ENCODE results near the gene PEX1.
A peak's percentile ranks its signal among the peaks of the same experiment; 100 is the strongest.
"Not testable (repeated sequence)": the region's sequence is repeated elsewhere in the genome, so short reads cannot be mapped to it uniquely, and the experiment has no call there.

PEX1 gene

DNA sequence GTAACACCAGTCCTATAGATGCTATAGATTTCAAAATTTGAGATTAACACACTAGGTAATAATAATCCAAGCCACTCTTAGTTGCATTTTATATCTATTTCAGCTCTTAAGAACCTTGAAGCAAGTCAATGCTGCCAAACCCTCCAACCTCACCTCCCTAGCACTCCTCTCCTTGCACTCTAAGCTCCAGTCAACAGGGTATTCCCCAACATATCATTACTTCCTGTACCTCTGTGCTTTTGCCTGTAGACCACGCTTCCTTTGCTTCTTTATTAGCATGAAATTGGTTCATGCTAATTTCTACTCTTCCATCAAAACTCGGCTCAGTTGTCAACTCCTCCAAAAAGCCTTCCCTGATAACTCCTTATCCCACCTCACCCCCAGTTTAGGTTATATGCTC lies 24.6 kb downstream of the PEX1 start:
- DNase-seq, result no peak

DNA sequence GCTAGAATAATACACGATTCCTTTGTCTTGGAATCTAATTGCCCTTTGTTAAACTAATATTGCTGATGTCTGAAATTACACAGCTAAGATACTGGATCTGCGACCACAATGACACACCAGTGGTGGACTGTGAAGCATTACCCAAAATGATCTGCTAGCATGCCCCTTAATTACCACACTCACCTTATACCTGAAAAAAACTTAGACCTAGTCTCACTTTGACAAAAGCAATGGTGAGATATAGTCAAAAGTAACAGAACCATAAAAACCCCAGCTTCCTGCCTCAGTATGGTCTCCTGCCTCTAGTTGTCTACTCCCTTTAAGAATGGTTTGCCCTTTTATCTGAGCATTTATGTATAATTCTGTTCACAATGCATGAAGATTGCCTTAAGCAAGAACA lies 29.8 kb downstream of the PEX1 start:
- DNase-seq, result no peak

DNA sequence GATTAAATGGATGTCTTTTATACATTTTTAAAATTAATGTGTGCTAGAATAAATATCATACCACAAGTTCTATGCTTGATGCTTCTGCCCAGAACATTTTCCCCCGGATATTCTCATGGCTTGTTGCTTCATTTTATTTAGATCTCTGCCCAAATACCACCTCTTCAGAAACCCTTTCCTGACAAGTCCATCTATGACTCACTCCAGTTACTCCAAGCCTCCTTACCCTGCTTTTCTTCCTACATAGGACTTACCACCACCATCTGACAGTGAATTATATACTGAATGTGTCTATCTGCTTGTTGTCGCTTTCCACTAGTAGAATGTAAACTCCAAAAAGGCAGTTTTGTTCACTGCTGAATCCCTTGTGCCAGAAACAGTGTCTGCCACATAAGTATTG lies 31.4 kb downstream of the PEX1 start:
- DNase-seq, result no peak

DNA sequence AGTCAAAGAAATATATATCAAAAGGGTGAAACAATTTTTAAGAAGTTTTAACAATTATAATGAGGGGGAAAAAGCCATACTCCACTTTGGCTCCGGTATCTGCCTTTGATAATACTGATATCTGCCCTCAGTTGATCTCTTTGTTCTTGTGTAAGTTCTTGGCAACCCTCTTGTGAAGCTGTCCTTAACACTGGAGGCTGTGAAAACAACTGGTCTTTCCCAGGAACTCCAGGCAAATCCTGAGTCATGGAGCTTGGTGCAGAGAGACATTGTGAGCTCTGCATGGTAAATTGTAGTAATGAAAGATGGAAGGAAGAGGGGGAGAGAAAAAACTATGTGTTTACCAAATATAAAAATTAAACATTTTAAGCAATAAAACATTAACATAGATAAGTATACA lies 38.7 kb downstream of the PEX1 start:
- DNase-seq, result no peak

DNA sequence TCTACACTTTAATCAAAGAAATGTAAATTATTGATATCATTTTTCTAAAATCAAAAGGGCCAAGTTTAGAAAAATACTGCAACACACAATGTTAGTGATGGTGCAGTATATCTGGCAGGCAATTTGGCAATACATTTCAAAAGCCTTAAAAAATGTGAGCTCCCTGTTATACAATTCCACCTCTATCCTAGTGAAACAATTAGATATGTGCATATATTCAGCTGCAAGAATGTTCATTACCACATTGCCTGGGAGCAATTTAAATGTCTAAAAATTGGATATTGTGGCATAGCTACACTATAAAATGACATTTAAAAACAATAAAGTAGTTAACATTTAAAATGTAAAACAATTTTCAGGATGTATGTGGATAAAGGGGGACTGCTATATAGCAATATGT lies 40.5 kb downstream of the PEX1 start:
- DNase-seq, result no peak

DNA sequence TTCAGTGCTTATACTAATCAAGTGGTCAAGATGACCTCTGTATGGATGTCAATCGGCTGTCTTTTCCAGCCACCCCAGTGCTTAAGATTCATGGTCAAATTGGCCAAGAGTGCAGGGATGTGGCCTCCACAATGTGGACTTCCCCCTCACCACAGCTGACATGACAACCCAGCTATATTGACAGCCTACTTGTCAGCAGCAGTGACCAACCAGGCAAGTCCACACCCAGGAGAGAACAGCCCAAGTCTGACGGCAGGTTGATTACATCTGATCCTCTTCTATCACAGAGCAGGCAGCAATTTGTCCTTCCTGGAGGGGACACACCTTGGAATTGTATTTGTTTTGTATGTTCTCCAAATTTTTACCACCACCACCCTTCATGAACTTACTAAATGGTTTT lies 42.3 kb downstream of the PEX1 start:
- no peak for DNase-seq

DNA sequence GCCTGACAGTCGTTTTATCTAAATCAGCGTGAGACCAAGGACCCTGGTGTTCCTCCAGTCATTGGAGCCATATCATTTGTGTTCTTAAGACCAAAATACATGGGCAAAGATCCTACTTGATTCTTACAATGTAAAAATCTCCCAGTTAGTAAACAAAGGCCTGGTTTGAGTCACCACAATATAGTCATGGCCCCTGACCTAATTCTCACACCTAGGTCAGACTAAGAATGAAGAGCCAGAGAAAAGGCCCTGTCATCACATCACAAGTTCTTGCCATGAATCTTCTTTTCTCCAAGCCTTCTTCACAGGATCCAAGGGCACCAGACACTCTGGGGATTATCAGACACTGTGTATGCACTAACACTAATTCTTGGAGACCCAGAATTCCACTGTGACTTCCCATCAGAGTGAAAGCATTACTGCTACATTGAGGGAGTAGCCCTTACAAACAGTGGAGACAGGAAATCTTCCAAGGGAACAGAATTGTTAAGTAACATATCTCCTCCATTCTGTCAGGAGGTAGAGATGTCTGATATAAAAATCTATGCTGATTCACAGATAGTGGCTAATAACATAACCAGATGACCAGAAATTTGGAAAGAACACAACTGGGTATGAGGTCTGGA lies 42.9 kb downstream of the PEX1 start:
- DNase-seq, result no peak

DNA sequence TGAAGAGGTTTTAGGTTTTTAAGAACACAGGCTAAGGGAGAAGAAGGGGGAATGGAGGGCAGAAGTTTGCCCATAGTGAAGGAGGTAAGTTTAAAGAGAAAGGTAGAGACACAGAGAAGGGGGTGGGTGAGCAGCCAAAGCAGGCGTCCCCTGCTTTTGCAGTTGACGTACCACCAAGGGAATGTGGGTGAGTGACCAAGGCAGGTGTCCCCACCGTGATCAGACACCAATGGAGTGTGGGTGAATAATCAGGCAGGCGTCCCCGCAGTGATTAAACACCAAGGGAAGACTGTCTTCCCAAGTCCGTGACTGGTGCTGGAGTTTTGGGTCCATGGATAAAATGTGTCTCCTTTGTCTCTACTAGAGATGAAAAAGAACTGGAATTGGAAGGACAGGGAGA lies 44.1 kb downstream of the PEX1 start:
- not testable (repeated sequence) for DNase-seq

DNA sequence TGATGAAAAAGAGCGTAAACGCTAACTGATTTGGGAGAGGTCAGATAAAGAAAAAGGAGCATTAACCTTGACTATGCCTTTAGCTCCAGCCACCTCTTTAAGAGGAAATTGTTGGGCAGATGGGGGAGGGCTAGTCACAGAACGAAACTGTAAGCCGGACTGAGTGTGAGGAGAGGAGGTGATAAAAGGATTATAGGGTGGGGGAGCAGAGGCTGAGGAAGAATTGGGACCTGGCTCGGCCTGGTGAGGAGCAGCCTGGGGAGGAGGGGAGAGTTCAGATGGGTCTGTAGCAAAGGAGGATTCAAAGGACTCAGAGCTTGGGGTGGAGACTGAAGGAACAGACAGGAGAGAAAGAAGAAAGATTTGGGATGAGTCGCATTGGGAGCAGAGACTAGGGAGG lies 44.7 kb downstream of the PEX1 start:
- DNase-seq, result not testable (repeated sequence)

DNA sequence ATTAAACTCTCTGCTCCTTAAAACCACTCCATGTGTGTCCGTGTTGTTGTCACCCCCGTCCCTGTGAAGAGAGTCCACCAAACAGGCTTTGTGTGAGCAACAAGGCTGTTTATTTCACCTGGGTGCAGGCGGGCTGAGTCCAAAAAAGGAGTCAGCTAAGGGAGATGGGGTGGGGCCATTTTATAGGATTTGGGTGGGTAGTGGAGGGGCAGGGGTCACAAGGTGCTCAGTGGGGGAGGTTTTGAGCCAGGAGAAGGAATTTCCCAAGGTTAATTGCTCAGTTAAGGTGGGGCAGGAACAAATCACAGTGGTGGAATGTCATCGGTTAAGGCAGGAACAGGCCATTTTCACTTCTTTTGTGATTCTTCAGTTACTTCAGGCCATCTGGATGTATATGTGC lies 49.2 kb downstream of the PEX1 start:
- DNase-seq, result not testable (repeated sequence)

DNA sequence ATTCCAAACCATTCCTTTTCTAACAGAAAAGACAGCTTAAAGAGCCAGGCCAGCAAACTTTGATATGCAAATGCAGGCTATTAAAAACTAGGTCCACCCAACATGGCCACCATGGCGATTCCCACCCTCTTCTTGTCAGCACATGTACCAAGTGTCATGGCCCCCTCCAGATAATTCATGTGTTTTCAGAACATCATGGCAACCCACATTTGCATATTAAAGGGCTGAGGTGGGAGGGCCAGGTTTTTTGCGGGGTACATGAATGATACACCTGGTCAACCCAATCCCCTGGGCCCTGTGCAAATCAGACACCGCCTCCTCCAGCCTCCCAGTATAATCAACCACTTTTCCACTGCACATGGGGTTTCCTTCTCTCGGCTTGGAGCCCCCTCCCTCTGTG lies 49.6 kb downstream of the PEX1 start:
- no peak for DNase-seq

DNA sequence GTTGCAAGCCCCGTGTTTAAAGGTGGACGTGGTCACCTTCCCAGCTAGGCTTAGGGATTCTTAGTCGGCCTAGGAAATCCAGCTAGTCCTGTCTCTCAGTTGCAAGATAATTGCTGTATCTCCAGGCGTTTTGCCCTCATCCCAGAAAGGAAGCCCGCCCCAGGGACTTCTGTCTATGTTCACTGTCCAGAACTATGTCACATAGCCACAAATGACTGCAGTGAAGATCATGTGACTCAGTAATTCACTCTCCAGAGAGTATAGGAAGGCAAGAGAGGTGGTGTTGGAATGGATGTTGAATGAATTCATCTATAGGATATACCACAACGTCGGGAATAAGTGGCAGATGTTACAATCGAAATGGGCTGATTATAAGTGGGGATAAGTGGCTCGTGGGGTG lies 50.2 kb downstream of the PEX1 start:
- DNase-seq, result no peak

DNA sequence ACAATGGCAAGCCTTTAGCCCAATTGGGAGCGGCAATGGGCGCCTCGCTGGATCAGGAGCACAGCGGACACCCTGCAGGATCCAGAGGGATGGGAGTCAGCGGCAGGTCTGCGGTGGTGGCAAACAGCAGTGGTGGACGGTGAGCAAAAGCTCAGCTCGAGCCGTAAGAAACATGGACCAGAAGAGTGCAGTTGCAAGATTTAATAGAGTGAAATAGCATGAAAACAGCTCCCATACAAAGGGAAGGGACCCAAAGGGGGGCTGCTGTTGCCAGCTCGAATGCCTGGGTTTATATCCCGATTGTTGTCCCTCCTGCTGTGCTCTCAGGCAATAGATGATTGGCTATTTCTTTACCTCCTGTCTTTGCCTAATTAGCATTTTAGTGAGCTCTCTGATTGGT lies 50.6 kb downstream of the PEX1 start, which contains the start of gene ERVW-1:
Gene ERVW-1 (minus strand): TSS at position 266 of the 400 bp plus-strand sequence. CDS start 7,565 bp downstream, outside the sequence.
- DNase-seq, result not testable (repeated sequence)

DNA sequence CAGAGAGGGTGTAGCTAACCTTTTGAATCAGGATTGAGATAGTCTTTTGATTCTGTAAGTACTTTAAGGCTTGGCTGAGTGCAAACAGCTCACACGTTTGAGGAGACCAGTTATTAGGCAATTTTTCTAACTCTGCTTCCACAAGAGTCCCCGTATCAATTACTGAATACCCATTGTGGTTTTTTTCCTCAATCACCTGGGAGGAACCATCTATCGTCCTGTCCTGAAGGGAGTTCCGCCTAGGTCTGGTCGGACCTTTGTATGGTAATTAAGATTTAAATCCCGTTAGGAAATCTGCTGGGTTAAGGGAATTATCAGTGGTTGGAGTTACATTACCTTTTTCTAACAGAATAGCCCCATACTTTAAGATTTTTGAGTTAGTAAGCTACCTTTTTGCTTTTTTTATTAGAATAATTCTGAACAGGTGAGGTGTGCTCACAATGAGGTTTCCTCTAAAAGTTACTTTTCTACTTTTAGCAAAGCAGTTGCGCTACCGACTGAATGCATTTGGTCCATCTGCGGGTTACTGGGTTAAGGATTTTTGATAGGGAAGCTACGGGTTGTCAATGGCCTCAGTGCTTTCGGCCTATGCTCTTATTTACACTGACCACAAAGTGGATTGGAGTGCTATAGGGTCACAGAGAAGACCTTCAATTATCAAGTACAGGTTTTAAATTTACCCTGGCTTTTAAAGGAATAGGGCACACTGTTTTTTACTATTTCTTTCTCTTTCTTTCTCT lies 52.3 kb downstream of the PEX1 start:
- DNase-seq, result not testable (repeated sequence)

DNA sequence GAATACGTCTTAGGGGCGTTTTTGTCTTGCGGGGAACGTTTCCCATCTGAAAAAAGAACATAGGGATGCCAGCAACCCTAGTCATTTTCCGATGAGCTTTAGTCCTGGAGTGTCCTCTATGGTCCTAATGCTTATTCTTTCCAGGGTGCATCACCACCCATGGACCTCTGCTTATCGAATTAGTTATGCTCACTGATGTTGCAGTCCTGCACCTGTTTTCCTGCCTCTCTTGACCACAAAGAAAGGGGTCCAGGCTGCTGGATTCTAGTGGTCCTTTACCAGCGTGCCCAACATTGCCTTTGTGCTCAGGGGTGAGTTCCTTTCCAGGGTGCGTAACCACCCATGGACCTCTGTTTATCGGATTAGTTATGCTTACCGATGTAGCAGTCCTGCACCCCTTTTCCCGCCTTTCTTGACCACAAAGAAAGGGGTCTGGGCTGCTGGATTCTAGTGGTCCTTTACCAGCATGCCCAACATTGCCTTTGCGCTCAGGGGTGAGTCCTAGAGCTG lies 53.0 kb downstream of the PEX1 start:
- not testable (repeated sequence) for DNase-seq

DNA sequence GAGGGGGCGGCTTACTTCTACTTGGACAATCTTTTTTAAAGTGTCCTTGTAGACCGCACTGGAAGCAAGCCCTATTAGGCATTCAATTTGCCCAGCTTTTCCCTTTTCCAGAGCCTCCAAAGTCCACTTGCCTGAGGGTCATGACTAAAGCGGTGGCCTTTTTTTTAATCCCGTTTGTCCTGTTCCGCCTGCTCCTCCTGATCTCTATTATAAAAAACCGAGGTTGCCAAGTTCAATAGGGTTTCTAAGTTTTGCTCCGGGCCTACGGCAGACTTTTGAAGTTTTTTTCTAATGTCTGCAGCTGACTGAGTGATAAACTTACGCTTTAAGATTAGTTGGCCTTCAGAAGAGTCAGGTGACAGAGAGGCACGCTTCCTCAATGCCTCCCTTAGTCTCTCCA lies 54.3 kb downstream of the PEX1 start:
- not testable (repeated sequence) for DNase-seq

DNA sequence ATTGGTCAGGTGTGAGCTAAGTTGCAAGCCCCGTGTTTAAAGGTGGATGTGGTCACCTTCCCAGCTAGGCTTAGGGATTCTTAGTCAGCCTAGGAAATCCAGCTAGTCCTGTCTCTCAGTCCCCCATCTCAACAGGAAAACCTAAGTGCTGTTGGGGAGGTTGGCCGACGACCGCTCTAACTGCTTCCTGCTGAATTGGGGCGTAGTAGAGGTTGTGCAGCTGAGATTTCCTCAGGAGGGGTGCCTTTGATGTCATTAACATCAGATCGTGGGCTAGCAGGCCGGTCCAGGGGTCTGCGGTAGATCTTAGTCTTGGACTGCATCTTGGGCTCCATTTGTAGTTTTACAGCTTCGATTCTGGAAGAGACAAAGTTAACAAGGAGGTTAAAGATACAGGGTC lies 59.7 kb downstream of the PEX1 start:
- DNase-seq, result not testable (repeated sequence)

DNA sequence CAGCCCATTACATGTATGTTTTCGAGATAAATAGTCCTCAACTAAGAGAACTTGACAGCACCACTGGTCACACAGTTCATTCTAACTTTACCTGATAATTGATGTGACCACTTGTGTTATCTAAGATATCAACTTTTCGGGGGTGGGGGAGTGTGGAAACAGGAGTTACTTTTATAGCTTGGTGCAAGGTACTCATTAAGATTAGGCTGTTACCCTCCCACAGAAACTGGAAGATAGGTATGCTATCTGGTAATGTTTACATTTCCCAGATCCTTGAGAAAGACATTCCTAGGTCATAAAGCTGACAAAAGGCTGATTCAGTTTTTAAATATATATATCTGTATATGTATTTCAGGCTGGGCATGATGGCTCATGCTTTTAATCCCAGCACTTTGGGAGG lies 61.6 kb downstream of the PEX1 start:
- DNase-seq, result no peak

DNA sequence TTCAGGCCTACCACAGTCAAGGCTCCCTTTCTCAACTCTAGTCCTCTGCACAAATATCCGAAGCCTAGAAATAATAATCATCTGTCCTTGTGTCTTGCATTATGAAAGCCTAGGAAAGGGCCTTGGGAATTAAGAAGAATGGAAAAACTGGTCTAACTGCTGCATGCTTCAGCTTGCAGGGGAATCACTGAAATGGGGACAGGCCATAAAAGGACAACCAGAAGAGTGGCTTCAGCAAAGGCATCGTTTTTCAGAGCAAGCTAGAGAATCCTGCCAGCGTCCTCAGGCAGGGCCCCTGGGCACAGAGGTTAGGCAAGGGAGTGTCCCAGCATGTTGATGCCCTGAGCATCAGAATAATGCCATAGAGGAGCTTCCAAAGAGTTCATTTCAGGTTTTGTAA lies 63.8 kb downstream of the PEX1 start:
- DNase-seq, result no peak

DNA sequence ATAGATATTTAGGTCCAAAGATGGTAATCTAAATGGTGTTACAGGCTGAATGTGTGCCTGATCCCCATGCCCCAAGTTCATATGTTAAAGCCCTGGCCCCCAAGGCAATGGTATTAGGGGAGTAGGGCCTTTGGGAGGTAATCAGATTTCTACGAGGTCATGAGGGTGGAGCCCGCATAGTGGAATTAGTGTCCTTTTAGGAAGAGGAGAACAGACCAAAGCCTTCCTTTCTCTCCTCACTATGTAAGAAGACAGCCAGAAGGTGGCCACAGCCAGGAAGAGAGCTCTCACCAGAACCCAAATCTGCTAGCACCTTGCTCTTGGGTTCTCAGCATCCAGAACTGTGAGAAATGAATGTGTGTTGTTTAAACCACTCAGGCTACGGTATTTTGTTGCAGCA lies 65.8 kb downstream of the PEX1 start:
- DNase-seq, result no peak

DNA sequence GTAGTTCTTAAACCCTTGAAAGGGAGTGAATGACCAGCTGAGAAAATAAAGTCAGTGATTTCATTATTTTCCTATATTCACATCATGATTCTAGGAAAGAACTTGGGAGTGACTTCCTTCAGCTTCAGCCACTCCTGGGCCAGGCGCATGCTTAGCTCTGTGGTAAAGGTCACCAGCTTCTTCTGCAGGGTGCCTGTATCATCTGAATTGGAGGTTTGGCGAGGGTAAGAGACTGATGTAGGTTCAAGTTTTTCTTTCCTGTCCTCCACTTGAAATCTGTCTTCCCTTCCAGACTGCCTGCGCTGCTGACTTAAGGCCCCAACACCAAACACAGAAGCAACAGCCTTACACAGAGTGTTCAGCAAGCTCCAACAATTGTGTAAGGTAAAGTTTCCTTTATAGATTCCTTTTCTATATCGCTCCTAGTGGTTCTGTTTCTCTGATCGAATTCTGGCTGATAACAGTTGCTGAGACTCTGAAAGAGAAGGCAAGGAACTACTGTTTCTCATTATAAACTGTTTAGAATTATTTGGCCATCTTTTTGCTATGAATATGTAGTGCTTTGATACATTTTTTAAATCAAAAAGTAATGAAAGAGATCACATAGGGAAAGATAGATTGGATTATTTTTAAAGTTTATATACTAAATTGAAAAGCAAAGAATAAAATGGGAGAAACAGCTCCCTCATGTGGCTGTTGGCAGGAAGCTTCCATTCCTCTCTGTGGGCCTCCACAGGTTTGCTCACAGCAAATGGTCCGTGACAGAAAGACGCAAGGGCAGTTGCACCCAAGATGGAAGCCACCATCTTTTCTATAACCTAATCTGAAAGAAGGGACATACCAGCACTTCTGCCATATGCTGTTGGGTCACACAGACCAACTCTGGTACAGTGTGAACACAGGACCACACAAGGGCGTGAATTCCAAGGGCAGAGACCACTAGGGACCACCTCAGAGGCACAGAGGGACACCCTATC lies 67.0 kb downstream of the PEX1 start:
- DNase-seq, result peak; percentile 25

DNA sequence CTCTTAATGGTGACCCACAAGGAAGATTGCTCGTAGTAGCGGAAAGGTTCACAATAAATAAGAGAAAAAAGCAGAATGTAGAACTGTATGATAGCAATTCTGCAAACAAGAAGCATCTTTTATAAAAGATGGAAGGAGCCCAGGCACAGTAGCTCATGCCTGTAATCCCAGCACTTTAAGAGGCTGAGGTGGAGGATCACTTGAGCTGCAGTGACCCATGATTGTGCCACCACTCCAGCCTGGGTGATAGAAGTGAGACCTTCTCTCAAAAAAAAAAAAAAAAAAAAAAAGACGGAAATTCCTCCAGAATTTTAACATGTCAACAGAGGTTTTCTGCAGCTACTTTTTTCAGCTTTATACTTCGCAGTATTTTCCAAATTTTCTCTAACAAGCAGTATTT lies 67.8 kb downstream of the PEX1 start:
- no peak for DNase-seq

DNA sequence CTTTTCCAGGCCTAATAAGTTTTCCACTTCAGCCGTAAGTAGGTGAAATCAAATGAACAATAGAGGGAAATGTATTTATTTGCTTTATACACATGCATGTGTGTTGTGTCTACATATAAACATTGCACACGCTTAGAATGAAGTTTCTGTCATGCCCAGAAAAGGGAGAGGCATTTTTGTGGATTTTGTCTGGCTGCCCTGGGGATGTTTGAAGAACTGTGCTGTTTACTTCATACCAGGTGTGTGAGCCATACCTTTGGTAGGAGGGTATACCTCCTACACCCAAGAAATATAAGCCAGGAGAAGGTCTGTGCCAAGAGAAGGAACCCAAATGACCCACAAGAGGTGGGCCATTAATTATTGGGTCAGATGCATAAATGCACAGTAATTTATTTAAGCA lies 68.2 kb downstream of the PEX1 start:
- DNase-seq, result no peak

All from activated CD4-positive, alpha-beta T cell treated with anti-CD3 and anti-CD28 coated beads, Interleukin-2, amount 50 U/mL, for 1 hour (primary cell).